GM12878 (cell line): ENCODE data around the gene RNASEH2A. TPM values are rescaled to one million over a fixed set of nuclear protein-coding genes. Genes with fewer than 3 reads are reported as not detected.
"Not testable (repeated sequence)": the region's sequence is repeated elsewhere in the genome, so short reads cannot be mapped to it uniquely, and the experiment has no call there.

Source experiments
- ATAC-seq: fragments of 200-7000 bp; cut with Tn5 transposase; 3 replicates; pipeline ENCODE4 v1.9.1; 2020; ENCODE audit warnings: mild to moderate bottlenecking, moderate library complexity
- BruUV-seq: library from RNA; stranded (reverse); fragments of 400-500 nt; replicated peaks from 2 replicates; lab custom pipeline; 2021; lab: Mats Ljungman, UMichigan
- CTCF ChIA-PET: fragments of 300-600 bp; sonication (Branson Sonifier 250); formaldehyde crosslinking; extraction: SDS; loops from one replicate; lab custom pipeline; 2021; ENCODE audit warnings: inconsistent platforms; lab: Yijun Ruan, JAX
- POLR2A ChIA-PET: fragments of 350-600 bp; formaldehyde crosslinking; extraction: SDS; loops from one replicate; lab custom pipeline; 2021; ENCODE audit warnings: inconsistent platforms; lab: Charles Lee
- RAD21 ChIA-PET: fragments of 300-600 bp; sonication (Branson Sonifier 250); formaldehyde crosslinking; loops from one replicate; lab custom pipeline; 2023; ENCODE audit warnings: antibody characterized with exemption; ENCODE audit not compliant: unreplicated experiment; lab: Charles Lee
- SMC1A ChIA-PET: fragments of 300-600 bp; sonication (Branson Sonifier 250); formaldehyde crosslinking; loops from one replicate; lab custom pipeline; 2023; ENCODE audit not compliant: unreplicated experiment, uncharacterized antibody; lab: Charles Lee
- DNase-seq: peaks from one replicate; pipeline ENCODE4 v3.0.0-alpha.2; 2011; ENCODE audit warnings: low read depth, low spot score
- FAIRE-seq: peaks from 3 replicates; lab custom pipeline; 2011; peaks lifted over from hg19 to GRCh38; lab: Jason Lieb, UNC
- H2AFZ ChIP-seq: 2 replicates; pipeline ENCODE4 v1.6.0; 2011; ENCODE audit warnings: low read depth, low read length, control low read depth; ENCODE audit not compliant: control insufficient read depth
- H3K27ac ChIP-seq: 2 replicates; pipeline ENCODE4 v1.5.1; 2011; ENCODE audit warnings: control low read depth; ENCODE audit not compliant: control insufficient read depth, insufficient read depth
- H3K27me3 ChIP-seq, 2 experiments: replicated peaks in 1 of 2; 2 replicates each; pipeline versions ENCODE4 v1.6.0 to v1.6.1; 2011; ENCODE audit warnings: low read length in 1 of 2; ENCODE audit not compliant: control insufficient read depth in 2 of 2, insufficient read depth in 2 of 2
- H3K36me3 ChIP-seq, 2 experiments: 2 replicates each; pipeline ENCODE4 v1.5.1; 2011; ENCODE audit warnings: low read length in 1 of 2; ENCODE audit not compliant: control insufficient read depth in 2 of 2, insufficient read depth in 2 of 2
- H3K4me1 ChIP-seq: 2 replicates; pipeline ENCODE4 v1.6.1; 2011; ENCODE audit warnings: mild to moderate bottlenecking, low read length, moderate library complexity, mixed read lengths; ENCODE audit not compliant: control insufficient read depth, insufficient read depth
- H3K4me2 ChIP-seq: 2 replicates; pipeline ENCODE4 v1.6.0; 2011; ENCODE audit warnings: control low read depth; ENCODE audit not compliant: control insufficient read depth, insufficient read depth
- H3K4me3 ChIP-seq: fragments of 200-600 bp; sonication (generic); 2 replicates; pipeline ENCODE4 v1.5.1; 2016
- H3K79me2 ChIP-seq: 2 replicates; pipeline ENCODE4 v1.6.0; 2011; ENCODE audit warnings: low read length; ENCODE audit not compliant: control insufficient read depth, insufficient read depth
- H3K9ac ChIP-seq: 2 replicates; pipeline ENCODE4 v1.8.0; 2011; ENCODE audit warnings: low read length, control low read depth, mixed read lengths; ENCODE audit not compliant: control insufficient read depth, insufficient read depth
- H3K9me3 ChIP-seq: replicated peaks from 3 replicates; pipeline ENCODE4 v1.5.1; 2011; ENCODE audit warnings: mild to moderate bottlenecking, low read length; ENCODE audit not compliant: control insufficient read depth, insufficient read depth
- H4K20me1 ChIP-seq: 2 replicates; pipeline ENCODE4 v1.6.0; 2011; ENCODE audit not compliant: control insufficient read depth, insufficient read depth
- BACH1 ChIP-seq: fragments of 450-650 bp; IDR thresholded peaks from 2 replicates; pipeline ENCODE4 v1.6.1; 2017; ENCODE audit warnings: mild to moderate bottlenecking, borderline replicate concordance
- MXI1 ChIP-seq: fragments of 150-350 bp; IDR thresholded peaks from 2 replicates; pipeline ENCODE4 v1.6.1; 2011; ENCODE audit warnings: low read depth, mild to moderate bottlenecking, inconsistent platforms, low read length, improper control_type of control experiment
- NFYB ChIP-seq: IDR thresholded peaks from 2 replicates; pipeline ENCODE4 v1.6.1; 2011; ENCODE audit warnings: low read depth, mild to moderate bottlenecking, low read length, improper control_type of control experiment, moderate library complexity; ENCODE audit not compliant: insufficient read depth
- PAX8 ChIP-seq: fragments of 450-650 bp; IDR thresholded peaks from 2 replicates; pipeline ENCODE4 v1.6.1; 2017; ENCODE audit warnings: mild to moderate bottlenecking, moderate library complexity
- RAD21 ChIP-seq: IDR thresholded peaks from 2 replicates; pipeline ENCODE4 v1.6.1; 2011; ENCODE audit warnings: mild to moderate bottlenecking, low read depth, low read length, moderate library complexity; ENCODE audit not compliant: insufficient read depth
- SMARCA5 ChIP-seq: fragments of 450-650 bp; IDR thresholded peaks from 2 replicates; pipeline ENCODE4 v1.6.1; 2017; ENCODE audit warnings: mild to moderate bottlenecking
- TARDBP ChIP-seq: IDR thresholded peaks from 2 replicates; pipeline ENCODE4 v1.6.1; 2016; ENCODE audit warnings: borderline replicate concordance
- ZNF207 ChIP-seq: fragments of 450-650 bp; IDR thresholded peaks from 2 replicates; pipeline ENCODE4 v1.6.1; 2014; ENCODE audit warnings: antibody characterized with exemption, mild to moderate bottlenecking, borderline replicate concordance
- WGBS: methylation state at CpG from one replicate; pipeline ENCODE4 v1.1.6; 2016; ENCODE audit warnings: low lambda C conversion rate; ENCODE audit not compliant: insufficient replicate concordance, insufficient coverage; ENCODE audit errors: missing lambda C conversion rate; 5-methylcytosine and 5-hydroxymethylcytosine counted together
- in situ Hi-C: fragments of 300-500 bp; cut with MboI; formaldehyde crosslinking; loops from 9 replicates; pipeline ENCODE4 v1.14.3; 2018; ENCODE audit warnings: mixed read lengths
- intact Hi-C: fragments of 100-400 bp; cut with micrococcal nuclease; formaldehyde crosslinking; loops from one replicate; pipeline ENCODE4 v1.14.2; 2022; ENCODE audit not compliant: unreplicated experiment
- polyA plus RNA-seq, 11 experiments: library from polyadenylated mRNA; depleted of rRNA in 4 of 11; unstranded in 6 of 11; stranded (reverse) in 5 of 11; fragments of >200 nt; fragmentation: Nextera tagmentation in 4 of 11; fragmentation: Illumina TruSeq in 1 of 11; extraction: Ambion mirVana in 4 of 11; extraction: Trizol in 1 of 11; gene quantifications; 1 replicate in 1 of 11; 2 replicates in 10 of 11; pipeline versions ENCODE4 v1.2.1 to v1.2.3, GENCODE V29; 2011 to 2016; ENCODE audit warnings: inconsistent platforms in 2 of 11, missing spikeins in 2 of 11, low read depth in 1 of 11
- total RNA-seq, 4 experiments: library from RNA; depleted of rRNA in 3 of 4; stranded (reverse); fragments of >200 nt in 3 of 4; fragmentation: Illumina TruSeq in 1 of 4; extraction: Trizol in 1 of 4; gene quantifications; 2 replicates each; pipeline versions ENCODE4 v1.2.1 to v1.2.3, GENCODE V29; 2013 to 2021
- TF ChIP-seq, protein P1 (sequence below): IDR thresholded peaks from 2 replicates; pipeline ENCODE4 v1.6.1; 2012; ENCODE audit warnings: mild to moderate bottlenecking, low read depth, low read length

RNASEH2A gene
- total and polyA plus RNA-seq, 10 of the 15 experiments (the other 5 are each of a cell fraction or from before 2014, with no cell fraction given) = 17.4 to 103 (median 40.4) TPM

DNA sequence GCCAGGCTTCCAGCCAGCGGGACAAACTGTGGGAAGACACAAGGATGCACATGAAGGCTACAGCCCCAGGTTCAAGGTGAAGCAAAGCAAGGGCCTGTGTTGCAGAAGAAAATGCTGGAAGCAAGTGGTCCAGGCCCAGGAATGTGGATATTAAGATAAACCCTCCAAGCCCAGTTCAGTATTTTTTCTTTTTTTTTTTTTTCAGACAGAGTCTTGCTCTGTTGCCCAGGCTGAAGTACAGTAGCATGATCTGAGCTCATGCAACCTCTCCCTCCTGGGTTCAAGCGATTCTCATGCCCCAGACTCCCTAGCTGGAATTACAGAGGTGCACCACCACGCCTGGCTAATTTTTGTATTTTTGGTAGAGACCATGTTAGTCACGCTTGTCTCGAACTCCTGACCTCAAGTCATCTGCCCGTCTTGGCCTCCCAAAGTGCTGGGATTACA, 9.2 kb upstream of the RNASEH2A start:
- intact Hi-C loops = no loop called here
- Histone ChIP-seq H4K20me1 (no peaks in the 10 kb centered on the region), H3K27me3 (no peaks in the 10 kb centered on the region), H3K79me2 (peaks cover 28% of the 10 kb centered on the region), H3K9me3 (no peaks in the 10 kb centered on the region; the same call in 2 of the 3 replicates), H3K4me1 (peaks cover 23% of the 10 kb centered on the region), H3K9ac (no peak overlapping the region), H3K36me3 (peaks cover 0 to 1% of the 10 kb centered on the region in 2 experiments; a peak in 2 of 4 replicates), H2AFZ (no peak overlapping the region), H3K4me3 (no peak overlapping the region), H3K4me2 (no peak overlapping the region), H3K27ac (no peak overlapping the region)
- DNase-seq (no peak), FAIRE-seq (no peak), ATAC-seq (no peak)
- ChIA-PET POLR2A (interaction anchor here (1.2 to 8.2 kb wide), 2 partner anchors 18 to 63 kb away, joined by 10 to 303 read pairs; partner anchors contain the start of genes HOOK2 and TRIR), SMC1A (interaction anchor here (0.6 to 11.5 kb wide), 8 partner anchors 17 to 999 kb away, joined by 3 to 240 read pairs (median 20); no protein-coding TSS in a partner anchor), RAD21 (interaction anchor here (1.7 to 11.4 kb wide), 6 partner anchors 9 to 37 kb away, joined by 5 to 303 read pairs (median 20); partner anchors contain the start of genes HOOK2 and RNASEH2A), CTCF (interaction anchor here (1.0 to 12.9 kb wide), 12 partner anchors 10 to 809 kb away, joined by 3 to 537 read pairs (median 6); partner anchors contain the start of genes DNASE2, GET3 and HOOK2)
- BruUV-seq = no TSS peak
- TF ChIP-seq MXI1 = no peak
- TF ChIP-seq, protein P1, sequence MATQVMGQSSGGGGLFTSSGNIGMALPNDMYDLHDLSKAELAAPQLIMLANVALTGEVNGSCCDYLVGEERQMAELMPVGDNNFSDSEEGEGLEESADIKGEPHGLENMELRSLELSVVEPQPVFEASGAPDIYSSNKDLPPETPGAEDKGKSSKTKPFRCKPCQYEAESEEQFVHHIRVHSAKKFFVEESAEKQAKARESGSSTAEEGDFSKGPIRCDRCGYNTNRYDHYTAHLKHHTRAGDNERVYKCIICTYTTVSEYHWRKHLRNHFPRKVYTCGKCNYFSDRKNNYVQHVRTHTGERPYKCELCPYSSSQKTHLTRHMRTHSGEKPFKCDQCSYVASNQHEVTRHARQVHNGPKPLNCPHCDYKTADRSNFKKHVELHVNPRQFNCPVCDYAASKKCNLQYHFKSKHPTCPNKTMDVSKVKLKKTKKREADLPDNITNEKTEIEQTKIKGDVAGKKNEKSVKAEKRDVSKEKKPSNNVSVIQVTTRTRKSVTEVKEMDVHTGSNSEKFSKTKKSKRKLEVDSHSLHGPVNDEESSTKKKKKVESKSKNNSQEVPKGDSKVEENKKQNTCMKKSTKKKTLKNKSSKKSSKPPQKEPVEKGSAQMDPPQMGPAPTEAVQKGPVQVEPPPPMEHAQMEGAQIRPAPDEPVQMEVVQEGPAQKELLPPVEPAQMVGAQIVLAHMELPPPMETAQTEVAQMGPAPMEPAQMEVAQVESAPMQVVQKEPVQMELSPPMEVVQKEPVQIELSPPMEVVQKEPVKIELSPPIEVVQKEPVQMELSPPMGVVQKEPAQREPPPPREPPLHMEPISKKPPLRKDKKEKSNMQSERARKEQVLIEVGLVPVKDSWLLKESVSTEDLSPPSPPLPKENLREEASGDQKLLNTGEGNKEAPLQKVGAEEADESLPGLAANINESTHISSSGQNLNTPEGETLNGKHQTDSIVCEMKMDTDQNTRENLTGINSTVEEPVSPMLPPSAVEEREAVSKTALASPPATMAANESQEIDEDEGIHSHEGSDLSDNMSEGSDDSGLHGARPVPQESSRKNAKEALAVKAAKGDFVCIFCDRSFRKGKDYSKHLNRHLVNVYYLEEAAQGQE = no peak
- TF ChIP-seq PAX8 = no peak
- no peak for TF ChIP-seq RAD21
- TF ChIP-seq TARDBP = no peak
- TF ChIP-seq ZNF207 = no peak
- TF ChIP-seq BACH1 = no peak
- TF ChIP-seq SMARCA5 = no peak
- TF ChIP-seq NFYB = no peak
- 59% methylated on average over 6 of the region's 6 CpGs for WGBS
- in situ Hi-C loops = loop anchor here (5.0 kb wide), 1 partner anchor 35 kb away; no protein-coding TSS in a partner anchor

DNA sequence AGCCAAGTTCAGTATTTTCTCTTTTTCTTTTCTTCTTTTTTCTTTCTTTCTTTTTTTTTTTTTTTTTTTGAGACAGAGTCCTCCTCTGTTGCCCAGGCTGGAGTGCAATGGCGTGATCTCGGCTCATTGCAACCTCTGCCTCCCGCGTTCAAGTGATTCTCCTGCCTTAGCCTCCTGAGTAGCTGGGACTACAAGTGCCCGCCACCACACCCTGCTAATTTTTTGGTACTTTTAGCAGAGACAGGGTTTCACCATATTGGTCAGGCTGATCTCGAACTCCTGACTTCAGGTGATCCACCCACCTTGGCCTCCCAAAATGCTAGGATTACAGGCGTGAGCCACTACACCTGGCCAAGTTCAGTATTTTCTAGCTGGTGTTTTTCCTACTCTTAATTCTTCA, 8.8 kb upstream of the RNASEH2A start:
- H3K27me3 ChIP-seq, H3K4me2 ChIP-seq, H3K9me3 ChIP-seq, H2AFZ ChIP-seq, ATAC-seq, DNase-seq, H4K20me1 ChIP-seq, FAIRE-seq, H3K36me3 ChIP-seq, BruUV-seq, H3K4me3 ChIP-seq, intact Hi-C loops, H3K27ac ChIP-seq, H3K9ac ChIP-seq: not testable (repeated sequence)
- CTCF ChIA-PET = interaction anchor here (1.0 to 12.9 kb wide), 9 partner anchors 18 to 809 kb away, joined by 3 to 537 read pairs (median 4); partner anchors contain the start of genes GET3 and HOOK2
- RAD21 ChIA-PET = interaction anchor here (1.7 to 11.4 kb wide), 3 partner anchors 14 to 24 kb away, joined by 5 to 303 read pairs (median 23); partner anchors contain the start of gene HOOK2
- 85% methylated on average over 7 of the region's 7 CpGs for WGBS
- Histone ChIP-seq H3K79me2 (peaks cover 24% of the 10 kb centered on the region), H3K4me1 (peaks cover 28% of the 10 kb centered on the region)
- in situ Hi-C loops = loop anchor here (5.0 kb wide), 1 partner anchor 35 kb away; no protein-coding TSS in a partner anchor
- SMC1A ChIA-PET = interaction anchor here (0.6 to 11.5 kb wide), 7 partner anchors 18 to 1000 kb away, joined by 3 to 240 read pairs (median 4); no protein-coding TSS in a partner anchor
- POLR2A ChIA-PET = interaction anchor here (1.2 to 8.2 kb wide), 2 partner anchors 18 to 63 kb away, joined by 10 to 303 read pairs; partner anchors contain the start of genes HOOK2 and TRIR
